ENCODE measurements around the gene MANBA. TPM values are rescaled to one million over a fixed set of nuclear protein-coding genes. Genes with fewer than 3 reads are reported as not detected.

The MANBA gene
- total and polyA plus RNA-seq, 12 donors, result 21.5 to 84.1 (median 53.4) TPM

GRCh38 chr4:102779204-102779603 is 18.4 kb upstream of the MANBA start:
- WGBS, 4 donors, result 65 to 87% (median 68%) methylated on average over 4 of the region's 4 CpGs
- intact Hi-C loops (cut with DNase I), result loop anchor here in 1 of 2 donors (10.0 kb wide), 1 partner anchor 114 kb away; no protein-coding TSS in a partner anchor
- Histone ChIP-seq H3K36me3 (replicated peaks in 1 of 2) (no peaks in the 10 kb centered on the region), H3K4me3 (no peak overlapping the region), H3K27me3 (no peaks in the 10 kb centered on the region), H3K9me3 (replicated peaks in 1 of 3) (no peaks in the 10 kb centered on the region), H3K27ac (no peak overlapping the region), H3K4me1 (replicated peaks in 1 of 2) (peaks cover 5 to 6% of the 10 kb centered on the region in 2 donors)
- DNase-seq, result no peak
- TF ChIP-seq, protein P1, sequence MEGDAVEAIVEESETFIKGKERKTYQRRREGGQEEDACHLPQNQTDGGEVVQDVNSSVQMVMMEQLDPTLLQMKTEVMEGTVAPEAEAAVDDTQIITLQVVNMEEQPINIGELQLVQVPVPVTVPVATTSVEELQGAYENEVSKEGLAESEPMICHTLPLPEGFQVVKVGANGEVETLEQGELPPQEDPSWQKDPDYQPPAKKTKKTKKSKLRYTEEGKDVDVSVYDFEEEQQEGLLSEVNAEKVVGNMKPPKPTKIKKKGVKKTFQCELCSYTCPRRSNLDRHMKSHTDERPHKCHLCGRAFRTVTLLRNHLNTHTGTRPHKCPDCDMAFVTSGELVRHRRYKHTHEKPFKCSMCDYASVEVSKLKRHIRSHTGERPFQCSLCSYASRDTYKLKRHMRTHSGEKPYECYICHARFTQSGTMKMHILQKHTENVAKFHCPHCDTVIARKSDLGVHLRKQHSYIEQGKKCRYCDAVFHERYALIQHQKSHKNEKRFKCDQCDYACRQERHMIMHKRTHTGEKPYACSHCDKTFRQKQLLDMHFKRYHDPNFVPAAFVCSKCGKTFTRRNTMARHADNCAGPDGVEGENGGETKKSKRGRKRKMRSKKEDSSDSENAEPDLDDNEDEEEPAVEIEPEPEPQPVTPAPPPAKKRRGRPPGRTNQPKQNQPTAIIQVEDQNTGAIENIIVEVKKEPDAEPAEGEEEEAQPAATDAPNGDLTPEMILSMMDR (IDR thresholded peaks at IDR 0.05), result no peak
- no peak for TF ChIP-seq POLR2A (IDR thresholded peaks at IDR 0.05)

- whole genome bisulfite sequencing, 4 donors, result 49 to 85% (median 59%) methylated on average over 7 of the region's 7 CpGs
These were observed 18.0 kb upstream of the MANBA start for GRCh38 chr4:102778720-102779119.

DNA sequence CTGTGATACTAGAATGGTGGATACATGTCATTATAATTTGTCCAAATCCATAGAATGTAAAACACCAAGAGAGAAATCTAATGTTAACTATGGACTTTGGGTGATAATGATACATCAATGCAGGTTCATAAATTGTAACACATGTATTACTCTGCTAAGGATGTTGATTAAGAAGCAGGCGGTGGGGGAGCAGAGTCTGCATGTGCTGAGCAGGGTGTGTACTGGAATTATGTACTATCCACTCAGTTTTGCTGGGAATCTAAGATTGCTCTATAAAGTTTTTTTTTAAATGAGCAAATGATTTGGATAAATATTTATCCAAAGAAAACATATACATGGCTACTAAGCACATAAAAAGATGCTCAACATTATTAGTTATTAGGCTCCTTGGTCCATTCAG is 15.0 kb upstream of the MANBA start:
- Histone ChIP-seq H3K4me3 (no peak overlapping the region), H3K9me3 (replicated peaks in 1 of 3) (no peaks in the 10 kb centered on the region), H3K27me3 (no peaks in the 10 kb centered on the region), H3K27ac (no peak overlapping the region), H3K36me3 (replicated peaks in 1 of 2) (no peaks in the 10 kb centered on the region), H3K4me1 (replicated peaks in 1 of 2) (no peaks in the 10 kb centered on the region)
- intact Hi-C loops (cut with DNase I), result loop anchor here in 1 of 2 donors (10.0 kb wide), 1 partner anchor 111 kb away; no protein-coding TSS in a partner anchor
- TF ChIP-seq POLR2A (IDR thresholded peaks at IDR 0.05), result no peak
- TF ChIP-seq, protein P1 (IDR thresholded peaks at IDR 0.05), result no peak
- DNase-seq, result no peak
- WGBS, 4 donors, result 80 to 90% (median 88%) methylated on average over 1 of the region's 1 CpG

More at GRCh38 chr4:102778720-102779119, 18.0 kb upstream of the MANBA start:
- no peaks in the 10 kb centered on the region for H3K27me3 ChIP-seq
- no peak overlapping the region for H3K27ac ChIP-seq
- H3K36me3 ChIP-seq (replicated peaks in 1 of 2), result no peaks in the 10 kb centered on the region
- DNase-seq, result peak; percentile 37 to 76 (median 62)
- H3K4me3 ChIP-seq, result no peak overlapping the region
- intact Hi-C loops (cut with DNase I), result loop anchor here in 1 of 2 donors (10.0 kb wide), 1 partner anchor 114 kb away; no protein-coding TSS in a partner anchor
- H3K9me3 ChIP-seq (replicated peaks in 1 of 3), result no peaks in the 10 kb centered on the region
- no peak for TF ChIP-seq POLR2A (IDR thresholded peaks at IDR 0.05)
- TF ChIP-seq, protein P1 (IDR thresholded peaks at IDR 0.05), result no peak
- peaks cover 5 to 6% of the 10 kb centered on the region in 2 donors for H3K4me1 ChIP-seq (replicated peaks in 1 of 2)

DNA sequence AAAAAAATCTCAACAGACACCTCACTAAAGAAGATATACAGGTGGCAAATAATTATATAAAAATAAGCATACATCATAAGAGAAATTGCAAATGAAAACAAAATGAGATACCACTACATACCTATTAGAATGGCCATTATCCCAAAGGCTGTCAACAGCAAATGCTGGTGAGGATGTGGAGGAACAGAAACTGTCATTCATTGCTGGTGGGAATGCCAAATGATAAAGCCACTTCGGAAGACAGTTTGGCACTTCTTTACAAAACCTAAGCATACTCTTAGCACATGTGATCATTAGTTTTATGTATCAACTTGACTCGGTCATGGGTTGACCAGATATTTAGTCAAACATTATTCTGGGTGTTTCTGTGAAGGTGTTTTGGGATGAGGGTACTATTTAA is 13.5 kb upstream of the MANBA start:
- H3K27me3 ChIP-seq, result no peaks in the 10 kb centered on the region
- TF ChIP-seq POLR2A (IDR thresholded peaks at IDR 0.05), result no peak
- TF ChIP-seq, protein P1 (IDR thresholded peaks at IDR 0.05), result no peak
- H3K9me3 ChIP-seq (replicated peaks in 1 of 3), result no peaks in the 10 kb centered on the region
- 63 to 92% (median 87%) methylated on average over 2 of the region's 2 CpGs for WGBS, 4 donors
- H3K27ac ChIP-seq, result no peak overlapping the region
- no peaks in the 10 kb centered on the region for H3K36me3 ChIP-seq (replicated peaks in 1 of 2)
- intact Hi-C loops (cut with DNase I), result loop anchor here in 1 of 2 donors (10.0 kb wide), 1 partner anchor 109 kb away; no protein-coding TSS in a partner anchor
- no peak for DNase-seq
- no peak overlapping the region for H3K4me3 ChIP-seq
- H3K4me1 ChIP-seq (replicated peaks in 1 of 2), result no peaks in the 10 kb centered on the region

Data from adrenal gland (tissue), 12 donors.